ENCODE results near the gene MAL.

The MAL gene

DNA sequence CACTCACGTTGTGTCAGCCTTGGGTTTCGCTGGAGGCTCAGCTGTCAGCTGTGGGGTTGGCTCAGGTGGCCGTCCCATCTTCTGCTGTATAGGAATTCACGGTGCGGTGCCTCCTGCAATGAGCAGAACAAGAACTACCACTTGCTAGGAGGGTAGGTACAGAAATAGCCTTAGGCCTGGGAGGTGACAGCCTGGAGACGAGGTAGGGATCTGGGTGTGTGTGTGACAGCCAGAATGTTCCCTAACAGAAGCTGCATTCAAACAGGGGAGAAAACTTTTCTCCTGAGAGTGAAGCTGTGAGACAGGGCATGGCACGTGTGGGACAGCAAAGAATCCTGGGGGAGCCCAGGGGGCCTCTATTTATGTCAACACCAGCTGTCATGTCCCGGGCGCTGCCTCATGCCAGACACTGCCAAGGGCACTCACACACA is 8.4 kb upstream of the MAL start:
- no peak for DNase-seq

DNA sequence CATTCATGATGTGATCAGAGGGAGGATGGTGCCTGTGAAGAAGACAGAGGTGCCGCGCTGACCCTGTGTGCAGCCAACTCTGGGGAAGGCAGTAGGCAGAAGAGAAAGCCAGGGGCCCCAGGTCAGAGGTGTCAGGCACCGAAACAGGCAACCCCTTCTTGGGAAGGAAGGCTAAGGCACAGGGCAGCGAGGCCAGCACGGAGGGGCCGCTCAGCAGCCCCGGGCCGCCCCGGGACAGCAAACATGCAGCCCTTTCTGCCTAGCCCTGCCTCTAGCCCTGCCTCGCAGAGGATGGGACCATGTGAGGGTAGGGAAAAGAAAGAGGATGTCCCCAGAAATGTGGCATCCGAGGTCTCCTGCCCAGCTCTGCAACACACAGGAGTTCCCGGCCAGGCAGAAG is 7.7 kb upstream of the MAL start:
- DNase-seq, result no peak

DNA sequence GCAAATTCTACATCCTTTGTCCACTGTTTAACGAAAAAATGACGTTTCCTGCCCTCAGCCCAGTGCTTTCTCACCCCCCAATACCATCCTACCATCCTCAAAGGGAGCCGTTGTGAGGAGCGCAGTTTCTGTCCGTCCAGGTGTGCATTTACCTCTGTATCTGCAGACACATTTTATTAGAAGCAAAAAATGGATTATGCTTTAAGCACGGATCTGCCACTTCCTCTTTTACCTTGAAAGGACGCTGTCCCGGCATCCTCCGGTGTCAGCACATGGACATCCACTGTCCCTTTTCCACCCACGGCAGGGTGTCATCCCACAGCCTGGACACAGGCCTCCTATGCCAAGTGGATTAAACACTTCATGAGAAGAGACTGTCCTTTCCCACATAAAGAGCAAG is 7.2 kb upstream of the MAL start:
- no peak for DNase-seq

DNA sequence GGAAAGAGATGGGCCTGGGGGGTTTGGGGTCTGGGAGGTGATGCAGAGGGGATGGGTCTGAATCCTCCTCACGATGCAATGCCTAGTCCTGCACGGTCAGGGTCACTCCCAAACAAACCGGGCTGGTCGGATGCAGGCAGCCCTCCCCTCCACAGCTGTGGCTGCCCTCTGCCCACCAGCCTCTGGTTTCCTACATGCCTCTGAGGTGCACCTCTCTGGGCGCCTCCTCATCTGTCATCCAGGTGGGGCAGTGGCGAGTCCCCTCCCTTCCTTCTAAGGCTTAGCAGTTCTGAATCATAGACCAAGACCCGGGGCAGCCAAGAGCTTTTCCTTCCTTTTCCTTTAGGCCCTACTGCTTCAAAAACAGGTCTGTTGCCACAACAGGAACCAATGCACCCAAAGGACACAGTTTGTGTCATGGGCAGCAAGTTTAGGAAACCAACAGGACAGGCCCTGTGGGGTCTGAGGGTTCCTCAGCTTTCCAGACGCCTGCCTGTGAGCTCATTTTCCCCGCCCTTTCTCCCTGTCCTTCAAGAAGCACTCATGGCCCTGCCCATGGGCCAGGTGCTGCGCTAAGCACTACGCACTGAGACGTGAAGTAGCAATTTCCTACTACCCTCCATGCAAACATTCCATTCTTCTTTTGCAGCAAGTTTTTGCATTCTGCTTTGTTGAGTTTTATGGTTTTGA is 6.5 kb upstream of the MAL start:
- DNase-seq, result no peak

DNA sequence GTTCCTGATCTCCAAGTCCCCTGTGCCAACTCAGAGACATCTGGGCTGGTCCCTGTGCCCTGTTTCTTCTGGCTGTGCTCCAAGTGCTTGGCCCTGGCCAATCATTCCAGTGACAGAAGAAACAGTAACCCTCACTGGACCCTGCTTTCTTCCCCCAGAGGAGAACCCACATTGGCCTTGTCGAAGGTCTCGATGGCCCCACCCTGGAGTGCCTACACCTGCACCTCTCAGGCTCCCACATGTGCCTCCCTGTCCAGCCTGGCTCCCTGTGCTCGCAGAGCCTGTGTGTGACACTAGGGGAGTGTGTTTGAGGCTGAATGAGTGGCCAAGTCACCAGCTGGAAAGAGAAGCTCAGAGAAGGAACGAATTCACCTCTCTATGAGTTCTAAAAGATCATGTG is 5.9 kb upstream of the MAL start:
- DNase-seq, result no peak

DNA sequence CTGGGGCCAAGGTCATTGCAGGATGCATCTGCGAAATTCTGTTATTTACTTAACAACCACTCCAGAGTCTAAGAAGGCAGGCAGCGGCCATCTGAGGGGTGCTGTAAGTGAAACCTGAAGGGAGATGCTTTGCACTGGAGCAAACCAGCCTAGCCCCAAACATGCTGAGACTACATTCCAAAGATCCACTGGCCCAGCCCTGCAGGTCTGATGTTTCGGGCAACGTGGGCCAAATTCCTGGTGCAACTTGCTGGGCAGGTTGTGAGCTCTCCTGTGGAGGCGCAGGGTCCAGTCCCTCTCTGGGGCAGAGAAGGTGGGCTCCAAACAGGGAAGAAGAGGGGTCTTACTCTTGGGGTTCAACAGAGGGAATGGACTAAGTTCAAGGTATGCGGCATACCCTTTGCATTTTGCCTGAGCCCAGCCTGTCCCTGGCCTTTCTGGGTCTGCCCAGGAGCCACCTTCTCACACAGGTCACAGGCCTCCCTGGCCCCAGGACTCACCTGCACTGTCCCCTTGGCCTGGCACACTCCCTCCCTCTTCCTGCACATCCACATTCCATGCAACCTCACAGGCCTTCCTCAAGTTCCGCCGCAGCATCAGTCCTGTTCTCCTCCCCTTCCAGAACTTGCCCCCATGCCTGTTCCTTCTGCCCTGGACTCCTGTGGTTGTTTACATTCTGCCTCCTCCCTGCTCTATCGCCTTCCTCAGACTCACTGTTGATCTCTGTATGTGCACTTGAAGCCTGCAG is 5.1 kb upstream of the MAL start:
- no peak for DNase-seq

DNA sequence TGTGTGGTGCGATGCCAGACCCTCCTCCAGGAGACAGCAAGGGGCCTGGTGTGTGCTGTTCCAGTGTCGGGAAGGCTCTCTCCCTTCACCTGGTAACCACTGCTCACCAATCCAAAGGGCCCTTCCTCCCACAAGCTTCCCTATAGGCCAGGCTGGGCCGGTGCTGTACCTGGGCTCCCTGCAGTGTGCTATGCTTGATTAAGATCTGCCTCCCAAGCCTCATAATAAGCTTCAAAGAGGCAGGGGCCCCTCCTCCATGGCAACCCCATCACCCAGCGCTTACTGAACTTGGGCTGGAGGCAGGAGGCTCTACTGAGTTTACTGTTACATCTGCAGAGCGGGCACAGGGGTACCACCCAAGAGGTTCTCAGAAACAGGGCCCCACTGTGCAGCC is 4.5 kb upstream of the MAL start:
- no peak for DNase-seq

DNA sequence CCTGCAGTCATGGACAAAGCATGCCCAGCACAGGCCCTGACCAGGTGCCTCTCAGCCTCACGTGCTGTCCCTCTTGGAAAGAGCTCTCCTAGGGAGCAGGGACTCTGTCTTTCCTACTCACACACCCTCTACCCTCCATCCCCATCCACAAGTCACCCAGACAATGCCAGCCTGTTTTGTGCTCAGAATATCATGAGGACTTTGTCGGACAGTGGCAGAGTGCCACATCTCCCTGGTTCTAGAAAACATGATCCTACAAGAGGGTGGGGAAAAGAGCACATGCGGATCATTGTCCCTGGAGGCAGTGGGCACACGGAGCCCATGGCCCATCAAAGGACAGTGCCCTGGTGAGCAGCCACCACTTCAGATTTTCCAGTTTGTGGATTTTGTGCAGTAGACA is 3.7 kb upstream of the MAL start:
- no peak for DNase-seq

DNA sequence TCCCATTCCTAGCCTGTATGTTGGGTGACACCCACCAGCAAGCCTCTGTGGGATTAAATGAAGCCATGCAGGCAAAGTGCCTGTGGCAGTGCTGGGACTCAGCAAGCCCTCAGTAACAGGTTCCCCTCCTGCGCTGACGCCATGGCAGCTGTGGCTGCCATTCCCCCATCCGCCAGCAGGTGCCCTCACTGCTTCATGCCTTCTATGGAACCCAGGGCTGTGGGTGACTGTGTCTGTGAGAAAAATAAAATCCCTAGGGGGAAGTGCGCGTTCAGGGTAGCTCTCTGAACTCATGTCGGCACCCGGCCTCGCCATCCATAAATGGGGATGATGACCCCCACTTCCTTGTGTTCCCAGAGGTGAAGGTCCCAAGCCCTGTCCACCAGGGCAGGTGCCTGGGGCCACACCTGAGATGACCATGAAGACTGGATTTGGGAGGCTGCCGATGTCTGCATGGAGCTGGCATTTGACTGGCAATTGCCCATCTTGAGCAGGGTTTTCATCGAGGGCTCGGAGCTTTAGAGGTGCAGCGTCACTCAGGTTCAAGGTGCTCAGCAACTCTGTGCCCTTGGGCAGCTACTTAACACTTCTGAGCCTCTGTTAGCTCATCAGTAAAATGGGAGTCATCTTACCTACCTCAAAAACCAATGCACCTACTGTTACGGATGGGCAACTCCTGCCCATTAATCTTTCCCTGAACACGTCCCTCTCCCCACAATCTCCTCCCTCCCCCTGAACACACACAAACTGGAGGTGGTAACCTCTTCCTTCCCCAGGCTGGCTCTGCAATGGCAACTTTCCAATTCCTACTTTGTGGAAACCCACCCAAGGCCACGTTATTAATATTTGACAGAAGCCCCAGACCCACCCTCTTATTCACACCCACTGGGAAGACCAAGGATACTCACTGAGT is 2.9 kb upstream of the MAL start:
- peak; percentile 86 for DNase-seq

DNA sequence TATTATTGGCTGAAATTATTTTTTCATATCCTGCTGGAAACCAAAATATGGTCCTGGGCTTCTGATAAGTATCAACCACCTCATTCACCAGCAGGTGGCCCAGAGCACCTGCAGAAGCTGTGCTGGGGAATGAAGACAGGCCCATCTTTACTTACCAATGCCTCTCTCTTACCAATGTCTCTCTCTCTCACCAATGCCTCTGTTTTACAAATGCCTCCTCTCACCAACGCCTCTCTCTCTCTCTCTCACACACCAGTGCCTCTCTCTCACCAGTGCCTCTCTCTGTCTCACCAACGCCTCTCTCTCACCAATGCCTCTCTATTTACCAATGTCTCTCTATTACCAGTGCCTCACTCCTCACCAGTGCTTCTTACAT is 2.3 kb upstream of the MAL start:
- peak; percentile 45 for DNase-seq

DNA sequence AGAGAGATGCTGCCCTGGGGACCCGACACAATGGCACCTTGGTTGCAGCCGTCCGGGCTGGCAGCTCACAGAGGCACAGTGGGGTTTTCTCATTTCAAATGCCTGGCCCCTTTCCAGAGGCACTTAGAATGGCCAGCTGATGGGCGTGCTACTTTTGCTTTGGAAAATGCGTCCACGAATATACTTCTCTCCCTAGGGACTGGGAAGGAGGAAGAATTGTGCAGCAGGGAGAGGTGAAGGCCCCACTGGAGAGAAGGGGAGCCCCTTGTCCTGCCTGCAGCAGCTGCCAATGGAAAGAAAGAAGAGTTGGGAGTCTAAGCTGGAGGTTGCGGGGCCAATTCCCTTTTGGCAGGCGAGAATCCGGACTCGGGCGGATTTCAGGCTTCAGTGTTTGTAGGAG is 1.1 kb upstream of the MAL start:
- no peak for DNase-seq

DNA sequence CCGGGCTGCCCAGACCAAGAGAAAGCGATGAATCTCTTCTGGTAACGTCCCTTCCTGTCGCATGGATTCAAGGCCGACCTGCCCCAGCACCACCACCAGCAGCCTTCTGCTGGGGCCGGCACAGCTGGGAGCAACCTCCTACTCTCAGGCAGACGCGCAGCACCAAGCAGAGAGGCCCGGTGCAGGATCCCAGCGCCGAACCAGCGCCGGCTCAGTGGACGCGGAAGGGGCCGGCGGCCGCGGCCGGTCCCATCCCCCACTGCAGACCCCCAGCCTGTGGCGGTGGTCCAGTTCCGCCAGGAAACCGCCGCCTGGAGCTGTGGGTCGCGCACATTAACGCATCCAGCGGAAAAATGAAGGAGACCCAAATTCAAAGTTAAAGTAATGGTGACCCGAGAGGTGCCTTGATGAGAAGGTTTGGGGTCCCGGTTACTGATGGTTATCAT is 525 bp upstream of the MAL start:
- DNase-seq, result no peak

DNA sequence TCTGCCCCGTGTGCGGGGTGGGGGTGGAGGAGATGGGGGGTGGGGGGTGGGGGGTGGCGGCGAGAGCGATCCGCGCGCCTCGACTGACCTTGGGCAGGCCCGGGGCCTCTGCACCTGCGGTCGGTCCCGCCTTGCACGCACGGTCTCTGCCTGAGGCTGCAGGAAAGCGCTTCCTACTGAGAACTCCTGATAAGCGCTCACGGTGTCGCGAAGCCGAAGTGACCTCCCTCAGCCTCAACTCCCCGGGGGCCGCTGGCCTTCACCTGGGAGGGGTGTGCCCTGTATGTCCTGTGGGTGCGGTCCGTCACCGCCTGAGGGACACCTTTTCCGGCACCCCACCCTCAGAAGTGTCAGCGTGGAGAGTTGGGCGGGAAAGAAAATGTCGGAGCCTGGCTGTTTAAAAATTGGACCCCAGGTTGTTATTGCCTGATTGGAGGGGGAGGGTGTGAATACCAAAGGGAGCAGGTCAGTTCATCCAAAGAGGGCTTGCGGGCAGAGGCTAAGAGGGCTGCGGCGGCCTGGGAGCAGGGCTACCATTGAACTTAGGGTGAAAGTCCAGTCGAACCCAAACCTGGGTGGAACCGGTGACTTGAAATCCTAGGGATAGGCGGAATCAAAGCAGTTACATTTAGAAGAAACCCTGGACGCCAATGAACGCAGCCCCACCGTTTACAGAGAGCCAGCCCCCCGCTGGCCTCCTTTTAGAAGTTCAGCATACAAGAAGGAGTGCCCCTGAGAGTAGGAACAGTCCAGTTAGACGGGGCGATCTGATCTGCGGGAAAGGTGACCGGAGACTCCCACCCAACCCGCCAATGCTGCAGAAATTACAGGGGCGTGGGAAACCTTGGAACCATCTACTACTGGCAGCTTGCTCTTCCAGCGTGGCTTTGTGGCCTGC is 1.2 kb downstream of the MAL start:
- DNase-seq, result no peak

DNA sequence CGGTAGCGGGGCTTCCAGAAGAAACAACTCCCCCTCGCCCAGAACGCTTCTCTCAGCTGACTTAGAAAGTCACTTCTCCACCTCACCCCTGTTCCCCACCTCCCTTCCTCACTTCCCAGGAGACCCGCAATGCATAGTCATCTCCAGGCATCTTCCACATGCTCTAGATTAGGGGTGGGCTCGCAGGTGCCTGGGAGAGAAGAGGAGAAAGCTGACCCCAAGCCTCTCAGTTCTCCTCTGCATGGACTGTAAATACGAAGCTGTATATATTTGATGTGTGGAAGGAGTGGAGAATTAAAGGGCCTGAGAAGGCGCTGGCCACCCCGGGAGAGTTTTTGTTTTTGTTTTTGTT is 1.8 kb downstream of the MAL start:
- no peak for DNase-seq

DNA sequence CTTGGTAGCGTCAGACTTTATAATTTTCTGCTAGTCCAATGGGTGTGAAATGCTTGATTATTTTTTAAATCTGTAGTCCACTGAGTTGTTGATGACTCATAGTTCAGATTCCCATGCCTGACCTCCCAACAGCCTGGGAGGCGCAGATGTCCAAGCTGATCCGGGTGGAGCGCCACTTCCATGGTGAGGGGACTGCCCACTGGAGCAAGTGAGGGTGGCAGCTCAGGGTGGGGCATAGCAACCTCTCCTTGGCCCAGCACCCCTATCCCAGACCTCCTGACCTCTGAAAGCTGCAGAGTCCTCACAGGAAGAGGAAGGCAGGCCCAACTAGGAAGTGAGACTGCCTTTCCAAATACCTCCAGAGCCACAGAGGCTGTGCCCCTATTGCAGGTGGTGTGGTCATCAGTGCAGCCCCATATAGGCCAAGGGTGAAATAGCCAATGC is 4.4 kb downstream of the MAL start:
- DNase-seq, result no peak

DNA sequence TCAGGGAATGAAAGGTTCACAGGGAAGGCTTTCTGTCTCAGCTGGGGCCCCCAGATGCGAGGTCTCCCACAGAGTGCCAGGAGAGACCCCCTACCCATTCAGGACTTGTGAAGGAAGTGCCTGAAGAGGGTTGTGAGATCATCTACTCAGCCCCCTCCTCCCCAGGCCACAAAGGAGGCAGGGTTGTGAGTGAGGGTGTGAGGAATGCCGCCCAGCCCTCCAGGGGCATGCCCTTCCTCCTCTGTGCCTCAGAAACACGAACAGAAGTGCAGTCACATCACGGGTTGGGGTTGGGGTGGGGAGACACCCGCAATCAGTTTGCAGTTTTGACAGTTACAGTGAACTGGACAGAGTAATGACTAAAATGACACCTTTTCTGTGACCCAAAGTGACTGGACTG is 5.0 kb downstream of the MAL start:
- no peak for DNase-seq

DNA sequence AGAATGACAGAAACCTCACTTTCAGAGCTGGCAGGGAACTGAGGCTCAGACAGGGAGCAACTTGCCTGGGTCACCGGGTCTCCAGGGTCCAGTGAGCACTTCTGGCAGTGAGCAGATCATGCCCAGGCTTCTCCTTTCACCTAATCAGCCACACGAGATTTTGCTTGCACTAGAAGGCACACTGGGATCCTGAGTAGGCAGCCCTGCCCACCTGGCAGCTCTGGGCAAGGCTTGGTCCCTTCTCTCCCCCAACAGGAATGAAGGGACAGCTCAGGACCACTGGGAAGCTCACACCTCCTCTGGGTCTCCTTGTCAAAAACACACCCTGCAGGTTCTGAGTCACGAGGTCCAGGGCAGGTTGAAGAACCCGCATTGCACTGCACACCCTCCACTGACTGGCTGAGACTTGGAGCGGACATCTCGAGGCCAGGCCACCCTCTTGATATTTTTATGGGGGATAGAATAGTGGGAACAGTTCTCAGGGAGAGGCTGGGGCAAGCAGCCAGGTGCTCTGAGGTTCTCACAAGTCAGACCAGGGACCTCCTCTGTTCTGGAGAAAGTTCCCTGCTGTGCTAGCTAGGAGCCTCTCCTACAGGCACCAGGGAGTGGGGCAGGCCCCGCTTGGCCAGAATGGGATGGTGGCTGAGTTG is 5.7 kb downstream of the MAL start:
- no peak for DNase-seq

DNA sequence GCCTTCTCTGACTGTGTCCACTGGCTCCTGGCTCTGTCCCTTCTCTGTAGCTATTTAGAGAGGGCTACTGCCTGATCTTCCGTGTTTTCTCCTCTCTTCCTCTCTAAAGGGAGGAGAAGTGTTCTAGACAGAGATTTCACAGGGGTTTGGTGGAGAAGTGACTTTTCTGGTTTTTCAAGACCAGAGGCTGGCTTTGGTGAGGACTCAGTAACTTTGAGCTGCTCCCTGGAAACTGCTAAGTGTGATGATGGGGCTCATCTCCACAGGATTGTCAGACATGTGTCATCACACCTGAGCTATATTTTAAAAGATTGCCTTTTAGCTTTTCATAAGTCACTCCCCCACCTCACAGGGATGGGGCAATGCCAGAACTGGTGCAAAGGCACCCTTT is 6.2 kb downstream of the MAL start:
- DNase-seq, result no peak

DNA sequence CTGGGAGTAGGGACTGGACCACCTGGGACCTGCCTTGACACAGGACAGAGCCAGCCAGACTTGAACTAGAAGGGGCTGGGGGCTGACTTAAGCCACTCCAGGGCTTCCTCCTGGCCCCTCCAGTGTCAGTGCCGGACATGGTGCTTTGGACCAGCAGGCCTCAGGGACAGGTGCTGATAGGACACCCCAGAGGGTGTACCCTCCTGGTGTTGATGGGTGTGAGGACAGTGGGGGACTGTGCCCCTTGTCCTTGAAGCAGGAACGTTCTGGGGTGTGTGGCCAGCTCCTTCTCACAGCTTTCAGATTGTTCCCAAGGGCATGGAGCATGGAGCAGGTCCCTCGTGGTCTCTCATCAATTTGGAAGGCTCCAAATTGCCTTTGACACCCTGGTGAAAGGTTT is 6.8 kb downstream of the MAL start:
- DNase-seq, result no peak

DNA sequence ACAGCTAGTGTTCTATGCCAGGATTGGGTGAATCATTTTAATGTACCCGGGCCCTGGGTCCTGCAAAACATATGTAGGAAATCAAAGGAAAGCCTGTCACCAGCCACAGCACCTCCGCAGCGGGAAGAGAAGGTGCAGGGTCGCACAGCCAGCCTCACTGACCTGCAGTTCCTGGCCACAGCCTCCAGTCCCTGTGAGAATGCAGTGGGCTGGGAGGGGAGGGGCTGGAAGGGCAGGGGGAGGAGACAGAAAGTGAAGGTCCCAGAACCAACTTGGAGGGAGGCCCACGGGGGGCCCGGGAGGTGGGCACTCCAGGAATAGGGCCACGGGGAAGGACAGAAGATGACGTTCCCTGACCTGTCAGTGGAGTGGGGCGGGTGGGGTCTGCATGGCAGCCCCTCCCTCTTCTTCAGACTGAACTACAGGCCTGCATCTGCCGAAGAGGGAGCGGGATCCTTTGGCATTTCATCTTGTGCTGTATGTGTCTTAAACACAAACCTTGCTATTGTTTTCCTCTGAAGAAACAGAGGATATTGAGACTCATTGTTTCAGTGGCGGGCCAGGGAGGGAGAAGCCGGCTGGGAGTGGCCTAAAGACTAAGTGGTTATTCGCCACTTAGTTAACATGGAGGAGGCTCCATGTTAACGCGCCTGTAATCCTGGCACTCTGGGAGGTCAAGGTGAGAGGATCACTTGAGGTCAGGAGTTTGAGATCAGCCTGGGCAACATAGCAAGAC is 7.5 kb downstream of the MAL start:
- no peak for DNase-seq

DNA sequence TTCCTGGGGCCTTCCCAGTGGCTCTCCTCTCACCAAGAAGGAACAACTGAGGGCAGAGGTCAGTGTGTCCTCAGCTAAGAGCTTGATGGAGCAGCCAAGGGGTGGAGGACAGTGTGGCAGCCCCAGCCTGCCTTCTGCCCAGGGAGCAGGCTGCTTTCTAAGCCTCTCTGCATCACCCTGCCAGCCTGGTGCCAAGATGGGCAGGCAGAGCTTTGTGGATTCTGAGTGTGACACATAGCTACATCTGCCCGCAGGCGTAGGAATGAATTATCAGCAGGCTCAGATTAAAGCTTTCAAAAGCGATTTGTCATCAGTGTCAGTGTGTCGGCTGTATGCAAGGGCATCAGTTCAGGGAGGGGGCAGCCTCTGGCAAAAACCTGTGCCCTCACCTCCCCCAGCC is 8.7 kb downstream of the MAL start:
- DNase-seq, result no peak

DNA sequence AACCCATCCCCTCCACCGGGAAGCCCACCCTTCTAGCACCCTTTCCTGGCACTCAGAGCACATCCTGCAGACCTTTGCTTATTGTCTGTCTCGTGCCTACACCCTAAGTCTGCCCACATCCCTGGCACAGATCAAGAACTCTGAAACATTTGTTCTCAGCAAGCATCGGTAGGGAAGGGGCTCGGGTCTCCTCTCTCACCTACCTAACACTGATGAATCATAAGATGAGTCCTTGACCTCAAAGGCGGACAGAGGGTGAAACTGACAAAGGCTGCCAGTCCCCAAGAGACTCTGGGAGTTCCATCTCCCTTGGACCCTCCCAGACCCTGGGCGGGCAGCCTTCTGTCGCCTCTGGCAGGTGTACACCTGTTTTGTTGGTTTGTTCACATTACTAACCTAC is 9.3 kb downstream of the MAL start:
- no peak for DNase-seq
